ENCODE data around the gene DST. TPM values are rescaled to one million over a fixed set of nuclear protein-coding genes. Genes with fewer than 3 reads are reported as not detected.

DST gene
- total and polyA plus RNA-seq, 2 donors (not counting 1 experiment from before 2014, with no cell fraction given) = 78.6 to 670 TPM

DNA sequence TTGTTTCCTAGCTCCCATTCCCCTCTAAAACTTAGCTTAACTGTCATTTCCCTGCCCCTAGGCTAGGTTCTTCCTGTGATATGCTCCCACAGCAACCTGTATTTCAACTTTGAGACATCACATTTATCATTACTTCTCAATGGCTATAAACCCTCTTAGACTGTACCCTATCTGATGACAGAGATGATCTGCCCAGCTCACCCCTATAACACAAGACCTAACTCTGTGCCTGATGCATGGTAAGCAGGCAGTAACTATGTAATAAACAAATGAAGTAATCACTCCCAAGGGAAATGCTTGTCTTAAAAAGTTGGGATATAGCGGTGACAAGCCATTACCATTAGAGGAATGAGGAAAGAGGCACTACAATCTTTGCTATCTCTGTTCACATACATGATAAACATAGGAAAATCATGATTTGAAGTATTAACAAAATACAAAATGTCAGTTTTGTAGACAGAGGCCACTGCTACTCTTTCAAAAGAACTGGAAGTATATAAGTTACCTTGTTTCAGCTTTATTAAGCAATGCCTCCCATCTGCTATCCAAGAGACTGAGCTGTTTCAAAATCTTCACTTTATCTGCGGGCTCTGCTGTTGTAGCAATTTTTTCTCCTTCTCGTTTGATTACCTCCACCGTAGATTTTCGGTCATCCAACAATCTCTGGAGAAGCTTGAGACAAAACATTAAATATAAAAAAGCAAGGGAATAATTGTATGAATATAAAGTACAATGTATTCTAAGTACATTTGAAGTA is 110.7 kb downstream of the DST start:
- H3K79me2 ChIP-seq (ENCODE audit: control insufficient read depth, insufficient read depth, low read length) = peaks cover 6% of the 10 kb centered on the region
- no peak overlapping the region for H3K4me3 ChIP-seq (replicated peaks in 1 of 4; ENCODE audit: control extremely low read depth in 1 of 4, insufficient read depth in 1 of 4, low read depth in 3 of 4, low read length in 4 of 4)
- no peak overlapping the region for H3K4me2 ChIP-seq (ENCODE audit: extremely low read depth, insufficient read depth, low read length)
- peaks cover 7% of the 10 kb centered on the region for H3K4me1 ChIP-seq (ENCODE audit: control insufficient read depth, extremely low read depth, insufficient read depth, low read length)
- H3K27me3 ChIP-seq (ENCODE audit: control insufficient read depth, insufficient read depth, low read length) = no peaks in the 10 kb centered on the region
- H3K9me3 ChIP-seq (ENCODE audit: control insufficient read depth, insufficient read depth, low read depth, low read length) = no peaks in the 10 kb centered on the region
- no peak overlapping the region for H3K9ac ChIP-seq (ENCODE audit: insufficient read depth, low read length)
- no peak for DNase-seq (ENCODE audit: low read depth in 2 of 2)
- no peak overlapping the region for H2AFZ ChIP-seq (ENCODE audit: low read length)
- TF ChIP-seq, protein P1, sequence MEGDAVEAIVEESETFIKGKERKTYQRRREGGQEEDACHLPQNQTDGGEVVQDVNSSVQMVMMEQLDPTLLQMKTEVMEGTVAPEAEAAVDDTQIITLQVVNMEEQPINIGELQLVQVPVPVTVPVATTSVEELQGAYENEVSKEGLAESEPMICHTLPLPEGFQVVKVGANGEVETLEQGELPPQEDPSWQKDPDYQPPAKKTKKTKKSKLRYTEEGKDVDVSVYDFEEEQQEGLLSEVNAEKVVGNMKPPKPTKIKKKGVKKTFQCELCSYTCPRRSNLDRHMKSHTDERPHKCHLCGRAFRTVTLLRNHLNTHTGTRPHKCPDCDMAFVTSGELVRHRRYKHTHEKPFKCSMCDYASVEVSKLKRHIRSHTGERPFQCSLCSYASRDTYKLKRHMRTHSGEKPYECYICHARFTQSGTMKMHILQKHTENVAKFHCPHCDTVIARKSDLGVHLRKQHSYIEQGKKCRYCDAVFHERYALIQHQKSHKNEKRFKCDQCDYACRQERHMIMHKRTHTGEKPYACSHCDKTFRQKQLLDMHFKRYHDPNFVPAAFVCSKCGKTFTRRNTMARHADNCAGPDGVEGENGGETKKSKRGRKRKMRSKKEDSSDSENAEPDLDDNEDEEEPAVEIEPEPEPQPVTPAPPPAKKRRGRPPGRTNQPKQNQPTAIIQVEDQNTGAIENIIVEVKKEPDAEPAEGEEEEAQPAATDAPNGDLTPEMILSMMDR (conservative IDR thresholded peaks at IDR 0.05 in 1 of 2, IDR thresholded peaks at IDR 0.05 in 1 of 2; ENCODE audit: low read depth in 1 of 2, low read length in 2 of 2) = no peak
- TF ChIP-seq EZH2 (IDR thresholded peaks at IDR 0.05; ENCODE audit: low read length, missing control alignments) = no peak
- no peak overlapping the region for H3K27ac ChIP-seq (ENCODE audit: insufficient read depth, low read length)
- no peaks in the 10 kb centered on the region for H4K20me1 ChIP-seq (ENCODE audit: control insufficient read depth, extremely low read depth, insufficient read depth, low read length)
- H3K36me3 ChIP-seq (ENCODE audit: control insufficient read depth, insufficient read depth, low read length) = peaks cover 2% of the 10 kb centered on the region

DNA sequence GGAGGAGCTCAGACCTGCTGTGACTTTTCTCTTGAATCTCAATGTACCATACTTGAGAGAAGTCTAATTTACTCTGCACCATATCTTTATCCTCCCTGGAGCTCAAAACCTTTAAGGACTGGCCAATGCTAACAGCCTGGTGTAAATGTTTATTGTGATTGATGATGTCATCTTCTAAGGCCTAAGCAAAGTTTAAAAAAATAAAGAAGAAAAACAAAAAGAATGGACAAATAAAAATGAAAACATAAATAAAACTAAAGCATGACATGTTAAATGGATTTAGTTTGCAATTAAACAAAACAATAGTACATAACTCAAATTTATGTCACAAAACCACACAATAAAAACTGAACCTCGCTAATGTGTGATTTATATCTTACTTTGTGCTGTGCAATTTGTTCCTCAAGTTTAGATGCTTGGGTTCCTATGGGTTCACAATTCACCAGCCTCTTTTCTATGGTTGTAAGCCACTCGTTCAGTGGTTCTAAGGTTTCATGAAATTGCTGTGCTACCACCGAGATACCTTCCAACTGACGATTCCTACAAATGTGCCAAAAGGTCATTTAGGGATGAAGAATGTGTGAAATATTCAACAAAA is 113.0 kb downstream of the DST start:
- peak in 1 of 2 donors; percentile 72 for DNase-seq (ENCODE audit: low read depth in 2 of 2)
- Histone ChIP-seq H2AFZ (ENCODE audit: low read length) (no peak overlapping the region), H3K9me3 (ENCODE audit: control insufficient read depth, insufficient read depth, low read depth, low read length) (no peaks in the 10 kb centered on the region), H3K79me2 (ENCODE audit: control insufficient read depth, insufficient read depth, low read length) (no peaks in the 10 kb centered on the region), H3K27me3 (ENCODE audit: control insufficient read depth, insufficient read depth, low read length) (no peaks in the 10 kb centered on the region), H3K27ac (ENCODE audit: insufficient read depth, low read length) (no peak overlapping the region), H4K20me1 (ENCODE audit: control insufficient read depth, extremely low read depth, insufficient read depth, low read length) (no peaks in the 10 kb centered on the region), H3K9ac (ENCODE audit: insufficient read depth, low read length) (no peak overlapping the region), H3K36me3 (ENCODE audit: control insufficient read depth, insufficient read depth, low read length) (no peaks in the 10 kb centered on the region), H3K4me3 (replicated peaks in 1 of 4; ENCODE audit: control extremely low read depth in 1 of 4, insufficient read depth in 1 of 4, low read depth in 3 of 4, low read length in 4 of 4) (no peak overlapping the region), H3K4me1 (ENCODE audit: control insufficient read depth, extremely low read depth, insufficient read depth, low read length) (peaks cover 13% of the 10 kb centered on the region), H3K4me2 (ENCODE audit: extremely low read depth, insufficient read depth, low read length) (no peak overlapping the region)
- TF ChIP-seq, protein P1 (conservative IDR thresholded peaks at IDR 0.05 in 1 of 2, IDR thresholded peaks at IDR 0.05 in 1 of 2; ENCODE audit: low read depth in 1 of 2, low read length in 2 of 2) = no peak
- no peak for TF ChIP-seq EZH2 (IDR thresholded peaks at IDR 0.05; ENCODE audit: low read length, missing control alignments)

DNA sequence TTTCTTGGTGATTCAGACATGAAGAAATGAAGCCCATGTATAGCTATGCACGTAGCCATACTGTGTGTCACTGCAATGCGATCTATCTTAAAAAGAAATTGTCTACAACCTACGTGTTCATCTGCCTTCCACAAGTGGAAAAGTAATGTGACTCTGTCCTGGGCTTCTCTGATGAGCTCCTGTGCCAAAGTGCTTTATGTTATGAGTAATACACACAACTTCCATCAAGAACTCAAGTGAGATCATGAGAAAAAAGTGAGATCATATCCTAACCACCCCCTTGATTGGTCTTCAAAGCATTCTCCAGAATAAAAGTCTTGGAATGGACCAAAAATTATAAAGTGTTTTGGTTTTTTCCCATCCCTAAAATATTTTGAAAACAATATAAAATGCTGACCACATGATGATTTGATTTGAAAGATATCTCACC is 114.3 kb downstream of the DST start:
- Histone ChIP-seq H3K9me3 (ENCODE audit: control insufficient read depth, insufficient read depth, low read depth, low read length) (no peaks in the 10 kb centered on the region), H3K36me3 (ENCODE audit: control insufficient read depth, insufficient read depth, low read length) (no peaks in the 10 kb centered on the region), H2AFZ (ENCODE audit: low read length) (no peak overlapping the region), H3K4me1 (ENCODE audit: control insufficient read depth, extremely low read depth, insufficient read depth, low read length) (peaks cover 17% of the 10 kb centered on the region), H4K20me1 (ENCODE audit: control insufficient read depth, extremely low read depth, insufficient read depth, low read length) (no peaks in the 10 kb centered on the region), H3K4me2 (ENCODE audit: extremely low read depth, insufficient read depth, low read length) (no peak overlapping the region), H3K27ac (ENCODE audit: insufficient read depth, low read length) (peak overlapping the region; percentile 59), H3K79me2 (ENCODE audit: control insufficient read depth, insufficient read depth, low read length) (peaks cover 6% of the 10 kb centered on the region), H3K27me3 (ENCODE audit: control insufficient read depth, insufficient read depth, low read length) (no peaks in the 10 kb centered on the region), H3K9ac (ENCODE audit: insufficient read depth, low read length) (no peak overlapping the region), H3K4me3 (replicated peaks in 1 of 4; ENCODE audit: control extremely low read depth in 1 of 4, insufficient read depth in 1 of 4, low read depth in 3 of 4, low read length in 4 of 4) (no peak overlapping the region)
- peak; percentile 94 to 99 for DNase-seq (ENCODE audit: low read depth in 2 of 2)
- no peak for TF ChIP-seq EZH2 (IDR thresholded peaks at IDR 0.05; ENCODE audit: low read length, missing control alignments)
- TF ChIP-seq, protein P1 (conservative IDR thresholded peaks at IDR 0.05 in 1 of 2, IDR thresholded peaks at IDR 0.05 in 1 of 2; ENCODE audit: low read depth in 1 of 2, low read length in 2 of 2) = no peak
